CD8-positive, alpha-beta memory T cell (primary cell): ENCODE measurements around the gene RASGRP4. TPM values are rescaled to one million over a fixed set of nuclear protein-coding genes. Genes with fewer than 3 reads are reported as not detected.
"Not testable (repeated sequence)": the region's sequence is repeated elsewhere in the genome, so short reads cannot be mapped to it uniquely, and the experiment has no call there.

Source experiments
- CTCF ChIA-PET: fragments of 350-600 bp; sonication (Branson Sonifier 250); formaldehyde crosslinking; loops from one replicate; lab custom pipeline; 2021; ENCODE audit warnings: antibody characterized with exemption; lab: Charles Lee
- POLR2A ChIA-PET: fragments of 350-600 bp; sonication (Branson Sonifier 250); formaldehyde crosslinking; loops from one replicate; lab custom pipeline; 2021; ENCODE audit warnings: antibody characterized with exemption; lab: Charles Lee
- DNase-seq, 5 donors: peaks; one replicate each; pipeline versions ENCODE4 v3.0.0 to v3.0.0-alpha.2; 2020 to 2022; ENCODE audit warnings: mixed read lengths in 1 of 5
- H3K27ac ChIP-seq: one replicate; pipeline ENCODE4 v1.7.0; 2013; ENCODE audit warnings: low read depth, mild to moderate bottlenecking, low read length, moderate library complexity
- H3K27me3 ChIP-seq: 2 replicates; pipeline ENCODE4 v1.7.0; 2013; ENCODE audit warnings: low read length, mild to moderate bottlenecking; ENCODE audit not compliant: insufficient read depth, poor library complexity, severe bottlenecking
- H3K36me3 ChIP-seq: 2 replicates; pipeline ENCODE4 v1.7.0; 2013; ENCODE audit warnings: mild to moderate bottlenecking, low read length, moderate library complexity; ENCODE audit not compliant: insufficient read depth
- H3K4me1 ChIP-seq: 2 replicates; pipeline ENCODE4 v1.7.0; 2013; ENCODE audit warnings: mild to moderate bottlenecking, low read length, moderate library complexity; ENCODE audit not compliant: insufficient read depth
- H3K4me3 ChIP-seq: 2 replicates; pipeline ENCODE4 v1.7.0; 2013; ENCODE audit warnings: mild to moderate bottlenecking, low read length
- H3K9me3 ChIP-seq: 2 replicates; pipeline ENCODE4 v1.7.0; 2013; ENCODE audit warnings: mild to moderate bottlenecking, low read length
- H3K27ac Mint-ChIP-seq, 8 donors: one replicate each; pipeline ENCODE4 v1.8.0; 2020 to 2021; ENCODE audit warnings: mixed read lengths in 8 of 8, mild to moderate bottlenecking in 6 of 8, inconsistent platforms in 3 of 8, moderate library complexity in 3 of 8
- H3K27me3 Mint-ChIP-seq, 2 donors: one replicate each; pipeline ENCODE4 v1.8.0; 2020 to 2021; ENCODE audit warnings: mixed read lengths in 2 of 2, mild to moderate bottlenecking in 1 of 2, moderate library complexity in 1 of 2
- H3K36me3 Mint-ChIP-seq, 3 donors: one replicate each; pipeline ENCODE4 v1.8.0; 2020 to 2021; ENCODE audit warnings: mixed read lengths in 3 of 3, inconsistent platforms in 1 of 3, mild to moderate bottlenecking in 1 of 3
- H3K4me1 Mint-ChIP-seq, 3 donors: one replicate each; pipeline ENCODE4 v1.8.0; 2020 to 2021; ENCODE audit warnings: mixed read lengths in 3 of 3, inconsistent platforms in 1 of 3, mild to moderate bottlenecking in 1 of 3
- H3K4me3 Mint-ChIP-seq, 7 donors: one replicate each; pipeline ENCODE4 v1.8.0; 2020 to 2021; ENCODE audit warnings: mixed read lengths in 7 of 7, mild to moderate bottlenecking in 6 of 7, moderate library complexity in 4 of 7, inconsistent platforms in 2 of 7
- H3K9me3 Mint-ChIP-seq, 5 donors: one replicate each; pipeline ENCODE4 v1.8.0; 2020 to 2022; ENCODE audit warnings: mixed read lengths in 5 of 5, mild to moderate bottlenecking in 3 of 5, moderate library complexity in 2 of 5, inconsistent platforms in 1 of 5
- polyA plus RNA-seq: library from polyadenylated mRNA; unstranded; fragments of 300-500 nt; fragmentation: Illumina TruSeq; gene quantifications from one replicate; pipeline ENCODE4 v1.2.3, GENCODE V29; 2021
- total RNA-seq, 2 experiments: library from RNA; stranded (reverse); gene quantifications; one replicate each; pipeline ENCODE4 v1.2.3, GENCODE V29; 2021

RASGRP4 gene
- total and polyA plus RNA-seq, 3 experiments from 2014 or later, result 1.8 to 2.0 TPM; not detected in 1

- Histone ChIP-seq H3K36me3 (no peaks in the 10 kb centered on the region), H3K27ac (no peak overlapping the region), H3K9me3 (no peaks in the 10 kb centered on the region), H3K4me3 (peak overlapping the region; percentile 43), H3K27me3 (no peaks in the 10 kb centered on the region), H3K4me1 (peaks cover 13% of the 10 kb centered on the region)
- Mint-ChIP-seq H3K27me3 (peaks cover 0 to 2% of the 10 kb centered on the region in 2 donors), H3K4me1 (peaks cover 17 to 24% (median 18%) of the 10 kb centered on the region in 3 donors), H3K9me3 (no peaks in the 10 kb centered on the region), H3K27ac (peak overlapping the region; percentile 25 to 99 (median 90)), H3K36me3 (no peaks in the 10 kb centered on the region), H3K4me3 (peak overlapping the region; percentile 69 to 91 (median 82))
- POLR2A ChIA-PET, result no interaction called here
- CTCF ChIA-PET, result interaction anchor here (1.6 to 2.2 kb wide), 2 partner anchors 15 kb away, joined by 7 to 9 read pairs; partner anchors contain the start of gene FAM98C
- peak; percentile 23 to 58 (median 33) for DNase-seq
Measured at GRCh38 chr19:38417544-38418506, 8.2 kb downstream of the RASGRP4 start.

GRCh38 chr19:38417146-38417543 is 8.9 kb downstream of the RASGRP4 start:
- DNase-seq, result no peak
- Histone ChIP-seq H3K27ac (no peak overlapping the region), H3K36me3 (no peaks in the 10 kb centered on the region), H3K4me3 (no peak overlapping the region), H3K27me3 (no peaks in the 10 kb centered on the region), H3K9me3 (no peaks in the 10 kb centered on the region), H3K4me1 (peaks cover 13% of the 10 kb centered on the region)
- Mint-ChIP-seq H3K4me3 (peak overlapping the region; percentile 69 to 91 (median 82)), H3K27ac (peak overlapping the region in 7 of 8 donors; percentile 25 to 99 (median 91)), H3K9me3 (no peaks in the 10 kb centered on the region), H3K4me1 (peaks cover 17 to 24% (median 18%) of the 10 kb centered on the region in 3 donors), H3K27me3 (no peaks in the 10 kb centered on the region), H3K36me3 (no peaks in the 10 kb centered on the region)
- ChIA-PET POLR2A (no interaction called here), CTCF (interaction anchor here (1.0 to 2.2 kb wide), 2 partner anchors 14 to 17 kb away, joined by 5 to 7 read pairs; partner anchors contain the start of gene FAM98C)

- no peaks in the 10 kb centered on the region for H3K27me3 Mint-ChIP-seq
- H3K9me3 Mint-ChIP-seq, result no peaks in the 10 kb centered on the region
Measured at GRCh38 chr19:38413416-38413815, 12.6 kb downstream of the RASGRP4 start.

GRCh38 chr19:38412961-38413360 is 13.1 kb downstream of the RASGRP4 start:
- H3K36me3 Mint-ChIP-seq, result peaks cover 0 to 7% (median 2%) of the 10 kb centered on the region in 3 donors
- no peaks in the 10 kb centered on the region for H3K9me3 ChIP-seq
- DNase-seq, result no peak
- H3K4me3 ChIP-seq, result no peak overlapping the region
- H3K4me1 Mint-ChIP-seq, result peaks cover 12 to 16% (median 15%) of the 10 kb centered on the region in 3 donors
- CTCF ChIA-PET, result interaction anchor here (2.3 kb wide), 1 partner anchor 10 kb away, joined by 10 read pairs; the partner anchor contains the start of gene FAM98C
- no peaks in the 10 kb centered on the region for H3K27me3 ChIP-seq
- no peaks in the 10 kb centered on the region for H3K9me3 Mint-ChIP-seq
- no peaks in the 10 kb centered on the region for H3K36me3 ChIP-seq
- no peak overlapping the region for H3K4me3 Mint-ChIP-seq
- H3K27ac Mint-ChIP-seq, result no peak overlapping the region
- peaks cover 7% of the 10 kb centered on the region for H3K4me1 ChIP-seq
- H3K27ac ChIP-seq, result peak overlapping the region; percentile 27
- POLR2A ChIA-PET, result no interaction called here
- H3K27me3 Mint-ChIP-seq, result no peaks in the 10 kb centered on the region

More at GRCh38 chr19:38413416-38413815, 12.6 kb downstream of the RASGRP4 start:
- POLR2A ChIA-PET, result no interaction called here
- no peak overlapping the region for H3K4me3 ChIP-seq
- CTCF ChIA-PET, result interaction anchor here (2.3 kb wide), 1 partner anchor 10 kb away, joined by 10 read pairs; the partner anchor contains the start of gene FAM98C
- H3K4me1 Mint-ChIP-seq, result peaks cover 15 to 18% (median 17%) of the 10 kb centered on the region in 3 donors
- H3K36me3 ChIP-seq, result no peaks in the 10 kb centered on the region
- H3K36me3 Mint-ChIP-seq, result peaks cover 0 to 6% (median 2%) of the 10 kb centered on the region in 3 donors
- H3K27ac Mint-ChIP-seq, result no peak overlapping the region
- DNase-seq, result no peak
- no peaks in the 10 kb centered on the region for H3K9me3 ChIP-seq
- H3K27ac ChIP-seq, result peak overlapping the region; percentile 27
- peaks cover 11% of the 10 kb centered on the region for H3K4me1 ChIP-seq
- no peaks in the 10 kb centered on the region for H3K27me3 ChIP-seq
- H3K4me3 Mint-ChIP-seq, result no peak overlapping the region

- H3K27me3 Mint-ChIP-seq, result no peaks in the 10 kb centered on the region
- POLR2A ChIA-PET, result no interaction called here
- peaks cover 7 to 11% (median 10%) of the 10 kb centered on the region in 3 donors for H3K4me1 Mint-ChIP-seq
- Histone ChIP-seq H3K27ac (peak overlapping the region; percentile 27), H3K4me3 (no peak overlapping the region), H3K27me3 (no peaks in the 10 kb centered on the region), H3K9me3 (no peaks in the 10 kb centered on the region), H3K4me1 (peaks cover 4% of the 10 kb centered on the region), H3K36me3 (no peaks in the 10 kb centered on the region)
- peak overlapping the region in 1 of 7 donors; percentile 14 for H3K4me3 Mint-ChIP-seq
- peaks cover 0 to 10% (median 2%) of the 10 kb centered on the region in 3 donors for H3K36me3 Mint-ChIP-seq
- no peak for DNase-seq
- H3K27ac Mint-ChIP-seq, result no peak overlapping the region
- H3K9me3 Mint-ChIP-seq, result no peaks in the 10 kb centered on the region
- CTCF ChIA-PET, result interaction anchor here (2.3 kb wide), 1 partner anchor 9 kb away, joined by 10 read pairs; the partner anchor contains the start of gene FAM98C
Measured at GRCh38 chr19:38412491-38412890, 13.5 kb downstream of the RASGRP4 start.

GRCh38 chr19:38411898-38412297 is 14.1 kb downstream of the RASGRP4 start:
- H3K4me3 Mint-ChIP-seq, H3K36me3 ChIP-seq, H3K27me3 Mint-ChIP-seq, H3K27ac Mint-ChIP-seq, H3K9me3 ChIP-seq, DNase-seq, H3K9me3 Mint-ChIP-seq, H3K4me3 ChIP-seq, H3K27me3 ChIP-seq, H3K4me1 Mint-ChIP-seq, H3K4me1 ChIP-seq, H3K27ac ChIP-seq, POLR2A ChIA-PET: not testable (repeated sequence)
- CTCF ChIA-PET, result interaction anchor here (1.7 kb wide), 1 partner anchor 9 kb away, joined by 5 read pairs; the partner anchor contains the start of gene FAM98C
- H3K36me3 Mint-ChIP-seq, result peaks cover 0 to 15% (median 6%) of the 10 kb centered on the region in 3 donors

GRCh38 chr19:38411041-38411712 is 14.8 kb downstream of the RASGRP4 start:
- no peaks in the 10 kb centered on the region for H3K4me1 ChIP-seq
- Mint-ChIP-seq H3K27me3 (no peaks in the 10 kb centered on the region), H3K9me3 (no peaks in the 10 kb centered on the region), H3K27ac (no peak overlapping the region), H3K36me3 (peaks cover 0 to 18% (median 8%) of the 10 kb centered on the region in 3 donors), H3K4me1 (no peaks in the 10 kb centered on the region), H3K4me3 (no peak overlapping the region)
- no peak for DNase-seq
- H3K4me3 ChIP-seq, result no peak overlapping the region
- H3K9me3 ChIP-seq, result no peaks in the 10 kb centered on the region
- no peak overlapping the region for H3K27ac ChIP-seq
- ChIA-PET CTCF (interaction anchor here (1.7 kb wide), 1 partner anchor 8 kb away, joined by 5 read pairs; the partner anchor contains the start of gene FAM98C), POLR2A (no interaction called here)
- no peaks in the 10 kb centered on the region for H3K27me3 ChIP-seq
- H3K36me3 ChIP-seq, result peaks cover 8% of the 10 kb centered on the region
